ENCODE results near the gene PTPRK.

DNA sequence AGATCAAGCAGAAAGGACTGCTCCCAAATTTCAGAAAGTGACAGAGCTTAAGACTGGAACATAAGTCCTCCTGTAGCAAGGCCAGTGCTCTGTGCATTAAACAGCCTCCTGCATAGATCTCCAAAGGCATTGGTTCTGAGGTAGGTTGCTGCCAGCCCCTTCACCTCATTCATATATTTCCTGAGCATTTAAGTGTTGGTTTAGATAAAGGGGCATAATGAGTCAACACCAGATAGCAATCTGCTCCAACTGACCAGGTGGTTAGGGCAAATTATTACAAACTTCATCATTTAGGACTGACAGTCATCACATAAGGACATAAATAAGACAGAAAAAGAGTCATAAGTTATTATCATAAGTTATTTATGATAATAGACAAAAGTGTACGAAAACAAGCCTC lies 10.7 kb downstream of the PTPRK start:
- TF ChIP-seq, protein P1, sequence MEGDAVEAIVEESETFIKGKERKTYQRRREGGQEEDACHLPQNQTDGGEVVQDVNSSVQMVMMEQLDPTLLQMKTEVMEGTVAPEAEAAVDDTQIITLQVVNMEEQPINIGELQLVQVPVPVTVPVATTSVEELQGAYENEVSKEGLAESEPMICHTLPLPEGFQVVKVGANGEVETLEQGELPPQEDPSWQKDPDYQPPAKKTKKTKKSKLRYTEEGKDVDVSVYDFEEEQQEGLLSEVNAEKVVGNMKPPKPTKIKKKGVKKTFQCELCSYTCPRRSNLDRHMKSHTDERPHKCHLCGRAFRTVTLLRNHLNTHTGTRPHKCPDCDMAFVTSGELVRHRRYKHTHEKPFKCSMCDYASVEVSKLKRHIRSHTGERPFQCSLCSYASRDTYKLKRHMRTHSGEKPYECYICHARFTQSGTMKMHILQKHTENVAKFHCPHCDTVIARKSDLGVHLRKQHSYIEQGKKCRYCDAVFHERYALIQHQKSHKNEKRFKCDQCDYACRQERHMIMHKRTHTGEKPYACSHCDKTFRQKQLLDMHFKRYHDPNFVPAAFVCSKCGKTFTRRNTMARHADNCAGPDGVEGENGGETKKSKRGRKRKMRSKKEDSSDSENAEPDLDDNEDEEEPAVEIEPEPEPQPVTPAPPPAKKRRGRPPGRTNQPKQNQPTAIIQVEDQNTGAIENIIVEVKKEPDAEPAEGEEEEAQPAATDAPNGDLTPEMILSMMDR (IDR thresholded peaks at IDR 0.05), result no peak
- no peak for TF ChIP-seq POLR2A (IDR thresholded peaks at IDR 0.05)
- no peak for TF ChIP-seq POLR2AphosphoS5 (IDR thresholded peaks at IDR 0.05)
- no peak for TF ChIP-seq EP300 (IDR thresholded peaks at IDR 0.05)

All from sigmoid colon (tissue), 4 donors.